Effector CD8-positive, alpha-beta T cell (primary cell): ENCODE results near the gene GOLGA8K.
"Not testable (repeated sequence)": the region's sequence is repeated elsewhere in the genome, so short reads cannot be mapped to it uniquely, and the experiment has no call there.

ENCODE experiments used
- DNase-seq: peaks from one replicate; lab custom pipeline; 2025; lab: John Stamatoyannopoulos, UW

Gene GOLGA8K

DNA sequence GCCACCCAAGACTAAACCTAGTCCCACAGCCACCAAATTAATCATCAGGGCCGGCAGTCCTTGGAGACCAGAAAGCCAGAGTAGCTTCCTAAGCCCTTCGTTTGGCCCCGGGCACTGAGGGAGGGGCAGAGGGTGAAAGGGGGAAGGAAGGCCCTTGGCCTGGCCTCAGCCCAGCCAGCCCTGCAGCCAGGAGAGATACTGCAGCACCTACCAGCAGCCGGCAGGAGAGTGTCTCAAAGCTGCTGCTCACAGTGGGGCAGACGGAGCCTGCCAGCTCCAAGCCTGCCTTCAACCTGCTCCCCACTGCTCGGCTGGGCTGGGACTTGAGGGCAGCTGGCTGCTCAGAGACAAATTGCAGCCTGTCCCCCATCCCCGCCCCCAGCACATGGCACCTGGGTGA lies 50.3 kb downstream of the GOLGA8K start:
- DNase-seq = not testable (repeated sequence)

DNA sequence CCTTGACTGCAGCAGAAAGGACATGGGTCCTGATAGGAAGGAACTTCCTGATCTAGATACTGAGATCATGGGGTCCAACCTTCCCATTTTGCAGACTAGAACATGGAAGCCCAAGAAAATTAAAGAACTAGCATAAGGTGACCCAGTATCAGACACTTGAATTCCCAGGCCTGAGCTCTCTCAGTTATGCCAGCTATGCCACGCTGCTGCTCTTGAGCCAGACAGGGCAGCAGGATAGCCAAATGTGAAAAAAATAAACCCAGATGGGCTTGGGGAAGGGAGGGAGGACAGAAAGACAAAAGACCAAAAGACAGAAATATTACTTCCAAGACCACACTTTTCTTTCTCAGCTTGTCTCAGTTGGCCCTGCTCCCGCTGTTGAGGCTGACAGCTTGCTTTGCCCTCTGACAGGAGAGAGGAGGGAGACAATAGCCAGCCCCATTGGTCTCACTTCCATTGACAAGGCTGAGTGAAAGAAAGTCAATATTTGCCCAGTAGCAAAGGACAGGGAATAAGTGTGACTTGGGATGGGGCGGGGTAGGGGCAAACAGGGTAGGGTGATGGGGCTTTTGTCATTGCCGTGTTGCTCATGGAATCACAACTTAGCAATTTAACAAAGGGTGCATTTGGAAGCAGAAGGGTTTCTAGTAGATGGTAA lies 52.4 kb downstream of the GOLGA8K start:
- not testable (repeated sequence) for DNase-seq

DNA sequence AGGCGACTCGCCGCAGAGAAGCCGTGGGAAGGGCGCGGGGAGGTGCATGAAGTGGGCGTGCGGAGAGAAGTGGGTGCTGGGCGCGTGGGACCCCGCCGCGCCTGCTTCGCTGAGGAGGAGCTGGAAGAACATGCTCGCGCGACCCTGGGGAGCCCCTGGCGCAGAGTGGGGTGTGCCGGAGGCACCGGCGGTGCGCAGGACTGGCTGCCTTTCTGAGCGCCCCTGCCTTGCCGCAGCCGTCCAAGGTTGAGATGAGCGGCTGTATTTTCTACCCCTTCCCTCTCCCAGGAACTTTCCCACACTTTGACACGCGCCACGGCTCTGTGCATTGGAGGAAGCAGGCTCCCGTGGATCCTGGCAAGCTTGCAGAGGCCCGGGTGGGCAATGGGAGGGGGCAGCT lies 56.1 kb downstream of the GOLGA8K start:
- not testable (repeated sequence) for DNase-seq

DNA sequence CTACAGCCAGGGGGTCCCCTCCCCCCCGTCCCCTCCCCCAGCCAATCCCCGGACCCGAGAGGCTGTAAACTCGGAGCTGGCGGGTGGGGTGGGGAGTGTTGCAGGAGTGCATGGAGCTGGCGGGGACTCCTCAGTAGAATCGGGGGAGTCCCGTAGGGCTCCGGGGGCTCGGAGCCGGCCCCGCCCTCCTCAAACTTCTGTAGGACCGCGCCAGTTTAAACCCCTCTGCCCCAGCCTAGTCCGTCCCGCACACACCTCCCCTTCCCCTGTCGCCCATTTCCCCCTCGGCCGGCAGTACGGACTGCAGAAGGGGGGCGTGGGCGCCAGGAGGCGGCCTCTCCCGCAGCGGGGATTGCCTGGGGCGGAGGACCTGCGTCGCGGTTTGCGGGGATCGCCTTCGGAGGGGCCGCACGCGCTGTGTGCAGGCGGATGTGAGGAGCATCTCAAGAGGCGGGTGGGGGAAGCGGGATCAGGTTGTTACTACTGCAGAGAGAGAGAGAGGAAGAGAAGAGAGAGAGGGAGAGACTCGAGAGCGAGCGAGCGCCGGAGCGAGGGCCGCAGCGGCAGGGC lies 57.0 kb downstream of the GOLGA8K start:
- not testable (repeated sequence) for DNase-seq

DNA sequence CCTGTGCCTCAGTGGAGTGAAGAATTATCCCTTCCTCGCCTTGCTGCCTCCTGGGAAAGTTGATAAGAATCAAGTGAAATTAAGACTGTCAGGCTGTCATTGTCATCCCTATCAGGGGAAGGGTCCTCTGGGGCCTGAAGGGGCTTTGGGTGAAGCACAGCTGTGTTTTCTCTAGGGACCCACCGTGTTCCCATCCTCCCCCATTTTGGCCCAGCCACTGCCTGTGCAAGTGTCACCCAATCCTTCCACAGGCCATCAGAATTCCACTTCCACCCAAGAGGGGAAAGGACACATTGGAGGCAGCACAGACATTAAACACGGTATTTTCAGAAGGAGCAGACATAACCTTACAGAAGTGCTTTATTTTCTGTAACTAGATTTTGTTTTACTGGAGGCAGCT lies 59.2 kb downstream of the GOLGA8K start:
- DNase-seq = not testable (repeated sequence)
